Mesothelial cell of epicardium (in vitro differentiated cells): Measurements from ENCODE around the gene ERGIC3. TPM values are rescaled to one million over a fixed set of nuclear protein-coding genes. Genes with fewer than 3 reads are reported as not detected.
A peak's percentile ranks its signal among the peaks of the same experiment; 100 is the strongest.

Experiments used
- DNase-seq, 2 experiments: peaks; one replicate each; pipeline ENCODE4 v3.0.0; 2021; ENCODE audit warnings: low spot score in 2 of 2; ENCODE audit not compliant: unreplicated experiment in 2 of 2
- H3K27ac Mint-ChIP-seq: 2 replicates; pipeline ENCODE4 v1.8.0; 2021; ENCODE audit warnings: mixed read lengths
- H3K27me3 Mint-ChIP-seq: 2 replicates; pipeline ENCODE4 v1.8.0; 2021; ENCODE audit warnings: low read depth, mixed read lengths
- H3K36me3 Mint-ChIP-seq: 2 replicates; pipeline ENCODE4 v1.8.0; 2021; ENCODE audit warnings: mixed read lengths
- H3K4me1 Mint-ChIP-seq: 2 replicates; pipeline ENCODE4 v1.8.0; 2021; ENCODE audit warnings: mixed read lengths
- H3K4me3 Mint-ChIP-seq: 2 replicates; pipeline ENCODE4 v1.8.0; 2021; ENCODE audit warnings: mild to moderate bottlenecking, moderate library complexity, mixed read lengths
- H3K9me3 Mint-ChIP-seq: 2 replicates; pipeline ENCODE4 v1.8.0; 2021; ENCODE audit warnings: mixed read lengths
- total RNA-seq: library from RNA; stranded (reverse); gene quantifications from 3 replicates; pipeline ENCODE4 v1.2.1, GENCODE V29; 2021
- TF ChIP-seq, protein P1 (sequence below): fragments of 200-600 bp; sonication (generic); IDR thresholded peaks from one replicate; pipeline ENCODE4 v1.5.0; 2021; ENCODE audit warnings: antibody characterized with exemption; ENCODE audit not compliant: unreplicated experiment

ERGIC3 gene
- total RNA-seq, 1 donor from 2014 or later: 255 TPM

DNA sequence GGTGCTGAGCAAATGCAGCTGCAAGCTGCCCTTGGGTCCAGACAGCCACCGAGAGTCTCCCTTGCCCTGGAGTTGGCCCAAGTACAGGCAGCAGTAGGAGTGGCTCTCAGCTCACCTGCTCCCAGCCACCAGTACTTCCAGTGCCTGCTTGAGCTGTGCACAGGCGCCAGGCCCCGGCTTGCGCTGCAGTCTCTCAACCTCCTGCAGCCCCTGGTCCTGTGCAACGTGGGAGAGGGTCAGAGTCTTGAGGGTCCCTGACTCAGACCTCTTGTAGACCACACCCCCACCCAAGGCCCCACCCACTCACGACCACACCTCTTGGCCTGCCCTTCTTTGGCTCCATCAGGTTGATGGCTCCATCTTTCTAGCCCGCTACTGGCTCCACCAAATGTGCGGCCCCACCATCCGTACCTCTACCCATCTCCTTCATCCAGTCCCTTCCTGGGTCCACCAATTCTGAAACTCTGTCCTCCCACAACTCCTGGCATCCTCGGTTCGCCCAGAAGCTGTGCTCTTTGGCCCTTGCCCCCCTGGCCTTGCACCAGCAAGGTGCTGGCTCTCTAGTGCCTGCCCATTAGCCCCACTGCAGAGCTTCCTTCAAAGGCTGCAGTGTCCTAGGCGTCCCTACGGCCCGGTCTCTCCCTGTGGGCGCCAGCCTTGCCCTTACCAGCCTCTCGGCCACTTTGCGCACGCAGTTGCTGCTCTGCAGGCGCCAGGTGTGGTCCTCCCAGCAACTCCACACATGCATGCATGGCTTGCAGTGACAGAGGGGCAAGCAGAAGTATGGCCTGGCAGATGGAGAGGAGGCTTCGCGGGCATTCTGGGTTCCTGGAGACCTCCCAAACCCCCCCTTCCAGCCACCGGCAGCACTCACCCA is 57.3 kb downstream of the ERGIC3 start:
- Mint-ChIP-seq H3K4me3 (no peak overlapping the region), H3K4me1 (peaks cover 11% of the 10 kb centered on the region), H3K27ac (no peak overlapping the region), H3K9me3 (no peaks in the 10 kb centered on the region), H3K27me3 (peaks cover 78% of the 10 kb centered on the region), H3K36me3 (no peaks in the 10 kb centered on the region)
- no peak for DNase-seq
- TF ChIP-seq, protein P1, sequence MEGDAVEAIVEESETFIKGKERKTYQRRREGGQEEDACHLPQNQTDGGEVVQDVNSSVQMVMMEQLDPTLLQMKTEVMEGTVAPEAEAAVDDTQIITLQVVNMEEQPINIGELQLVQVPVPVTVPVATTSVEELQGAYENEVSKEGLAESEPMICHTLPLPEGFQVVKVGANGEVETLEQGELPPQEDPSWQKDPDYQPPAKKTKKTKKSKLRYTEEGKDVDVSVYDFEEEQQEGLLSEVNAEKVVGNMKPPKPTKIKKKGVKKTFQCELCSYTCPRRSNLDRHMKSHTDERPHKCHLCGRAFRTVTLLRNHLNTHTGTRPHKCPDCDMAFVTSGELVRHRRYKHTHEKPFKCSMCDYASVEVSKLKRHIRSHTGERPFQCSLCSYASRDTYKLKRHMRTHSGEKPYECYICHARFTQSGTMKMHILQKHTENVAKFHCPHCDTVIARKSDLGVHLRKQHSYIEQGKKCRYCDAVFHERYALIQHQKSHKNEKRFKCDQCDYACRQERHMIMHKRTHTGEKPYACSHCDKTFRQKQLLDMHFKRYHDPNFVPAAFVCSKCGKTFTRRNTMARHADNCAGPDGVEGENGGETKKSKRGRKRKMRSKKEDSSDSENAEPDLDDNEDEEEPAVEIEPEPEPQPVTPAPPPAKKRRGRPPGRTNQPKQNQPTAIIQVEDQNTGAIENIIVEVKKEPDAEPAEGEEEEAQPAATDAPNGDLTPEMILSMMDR: no peak

DNA sequence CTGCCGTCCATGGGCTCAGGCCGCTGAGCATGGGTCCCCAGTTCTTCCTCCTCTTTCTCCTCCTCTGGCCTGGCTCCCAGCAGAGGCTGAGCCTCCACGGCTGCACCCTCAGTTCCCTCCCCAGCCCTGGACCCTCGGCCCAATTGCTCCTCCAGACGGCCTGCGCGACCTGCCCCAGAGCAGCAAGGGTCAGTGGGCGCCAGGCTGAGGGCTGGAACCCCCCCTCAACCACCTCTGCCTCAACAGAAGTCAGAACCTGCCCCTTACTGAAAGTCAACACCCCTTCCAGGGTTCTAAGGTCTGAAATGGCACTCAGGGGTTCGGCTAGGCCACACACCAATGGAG is 57.9 kb downstream of the ERGIC3 start:
- H3K27ac Mint-ChIP-seq: no peak overlapping the region
- H3K27me3 Mint-ChIP-seq: peaks cover 78% of the 10 kb centered on the region
- TF ChIP-seq, protein P1: no peak
- no peaks in the 10 kb centered on the region for H3K9me3 Mint-ChIP-seq
- H3K4me3 Mint-ChIP-seq: no peak overlapping the region
- no peaks in the 10 kb centered on the region for H3K36me3 Mint-ChIP-seq
- peaks cover 11% of the 10 kb centered on the region for H3K4me1 Mint-ChIP-seq
- no peak for DNase-seq

DNA sequence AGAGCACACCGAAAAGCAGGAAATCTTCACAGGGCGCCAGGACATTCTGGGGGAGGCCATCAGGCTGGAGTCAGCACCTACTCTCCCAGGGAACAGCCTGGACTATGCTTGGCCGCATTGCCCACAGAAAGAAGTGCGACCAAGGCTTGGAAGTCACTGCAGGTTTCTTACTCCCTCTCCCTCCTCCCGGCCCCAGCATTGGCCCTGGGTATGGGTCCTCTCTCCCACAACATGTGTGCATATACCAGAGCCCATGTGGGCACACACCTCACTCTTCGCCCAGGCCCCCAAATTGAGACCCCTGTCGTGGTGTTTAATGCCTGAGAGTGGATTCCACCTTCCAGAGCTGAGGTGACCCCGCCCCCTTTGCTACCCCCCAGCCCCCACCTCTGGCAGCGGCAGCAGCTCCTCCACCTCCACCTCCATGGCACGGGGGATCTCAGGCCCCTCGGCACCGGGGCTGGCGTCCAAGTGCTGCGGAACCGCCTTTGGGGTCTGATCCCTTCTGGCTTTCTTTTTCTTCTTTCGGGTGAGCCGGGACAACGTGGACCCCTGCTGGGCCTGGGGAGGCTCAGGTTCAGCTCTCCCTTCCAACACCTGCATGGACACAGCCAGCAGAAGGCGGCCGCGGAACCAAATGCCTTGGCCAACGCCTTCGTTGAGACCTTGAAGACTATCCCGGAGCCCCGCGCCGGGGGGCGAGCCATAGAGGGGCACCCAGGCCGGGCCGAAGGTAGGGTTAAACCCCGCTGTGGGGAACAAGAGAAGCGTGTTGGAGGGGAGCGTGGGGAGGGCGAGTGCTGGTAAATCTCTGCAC is 58.5 kb downstream of the ERGIC3 start:
- TF ChIP-seq, protein P1: no peak
- Mint-ChIP-seq H3K27ac (no peak overlapping the region), H3K4me1 (peaks cover 11% of the 10 kb centered on the region), H3K4me3 (peak overlapping the region; percentile 64), H3K9me3 (no peaks in the 10 kb centered on the region), H3K27me3 (peaks cover 81% of the 10 kb centered on the region), H3K36me3 (no peaks in the 10 kb centered on the region)
- no peak for DNase-seq

DNA sequence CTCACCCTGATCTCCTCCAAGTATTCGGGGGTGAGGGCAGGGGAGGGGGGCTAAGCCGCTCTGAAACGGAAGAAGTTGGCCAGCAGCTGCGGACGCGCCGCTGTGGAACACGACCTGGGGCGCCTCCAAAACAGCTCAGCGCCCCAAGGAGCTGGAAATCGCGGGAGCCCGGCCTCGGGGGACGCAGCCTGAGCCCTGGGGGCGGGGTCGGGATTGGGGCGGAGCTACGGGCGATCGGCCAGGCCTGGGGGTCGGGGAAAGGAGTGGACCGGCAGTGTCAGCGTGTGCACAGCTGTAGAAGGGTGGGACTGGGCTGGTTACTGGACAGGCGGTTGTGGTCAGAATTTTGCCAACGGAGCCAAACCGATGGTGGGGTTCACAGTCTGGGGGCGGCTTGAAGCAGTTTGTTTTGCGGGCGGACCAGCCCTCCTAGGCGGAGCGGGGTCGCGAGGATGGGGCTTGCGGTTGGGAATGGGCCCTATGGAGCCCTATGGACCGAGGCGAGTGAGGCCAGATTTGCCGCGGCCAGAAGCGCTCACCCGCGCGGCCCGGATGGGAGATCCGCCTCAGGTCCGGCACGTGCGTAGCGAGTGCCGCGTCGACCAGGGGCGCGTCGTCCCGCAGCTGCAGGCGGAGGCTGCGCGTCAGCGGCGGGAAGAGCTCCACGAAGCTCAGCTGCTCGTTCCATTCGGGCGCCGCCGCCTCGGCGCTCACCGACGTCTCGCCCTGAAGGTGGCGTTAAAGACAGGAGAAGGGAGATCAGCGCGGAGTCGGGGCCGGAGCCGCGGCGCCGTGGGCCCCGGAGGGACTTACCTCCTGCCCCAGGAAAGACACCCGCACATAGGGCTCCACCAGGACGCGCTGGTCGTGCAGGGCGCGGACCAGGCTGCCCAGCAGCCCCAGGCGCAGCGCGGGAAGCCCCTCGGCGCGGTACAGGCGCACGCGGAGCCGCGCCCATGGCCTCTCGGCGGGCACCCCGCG is 59.4 kb downstream of the ERGIC3 start:
- DNase-seq: peak in 1 of 2 experiments; percentile 79
- Mint-ChIP-seq H3K27me3 (peaks cover 77% of the 10 kb centered on the region), H3K27ac (no peak overlapping the region), H3K9me3 (no peaks in the 10 kb centered on the region), H3K4me1 (peaks cover 11% of the 10 kb centered on the region), H3K4me3 (peak overlapping the region; percentile 64), H3K36me3 (no peaks in the 10 kb centered on the region)
- TF ChIP-seq, protein P1: no peak

DNA sequence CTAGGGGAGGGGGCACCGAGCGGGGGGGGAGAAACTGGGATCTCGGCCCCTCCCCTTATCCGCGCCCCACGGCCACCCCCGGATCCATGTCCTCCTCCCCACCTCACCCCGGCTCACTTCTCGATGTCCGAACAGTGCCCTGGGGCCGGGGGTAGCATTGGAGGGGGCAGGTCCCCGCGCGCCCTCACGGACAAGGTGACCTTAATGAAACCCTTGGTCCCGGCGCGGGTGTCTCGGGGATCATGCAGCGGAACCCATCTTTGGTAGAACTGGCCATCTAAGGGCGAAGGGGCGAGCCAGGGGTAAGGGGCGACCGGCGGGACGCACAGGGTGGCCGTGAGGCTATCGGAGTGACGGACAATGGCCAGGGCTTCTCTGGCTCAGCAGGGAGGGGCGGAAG is 60.1 kb downstream of the ERGIC3 start:
- Mint-ChIP-seq H3K4me3 (no peak overlapping the region), H3K27ac (no peak overlapping the region), H3K4me1 (peaks cover 14% of the 10 kb centered on the region), H3K9me3 (no peaks in the 10 kb centered on the region), H3K27me3 (peaks cover 72% of the 10 kb centered on the region), H3K36me3 (no peaks in the 10 kb centered on the region)
- no peak for DNase-seq
- TF ChIP-seq, protein P1: no peak
